Activated CD8-positive, alpha-beta T cell treated with anti-CD3 and anti-CD28 coated beads for 36 hours (primary cell): ENCODE measurements around the gene DNAJC1. TPM values are rescaled to one million over a fixed set of nuclear protein-coding genes. Genes with fewer than 3 reads are reported as not detected.
"Not testable (repeated sequence)": the region's sequence is repeated elsewhere in the genome, so short reads cannot be mapped to it uniquely, and the experiment has no call there.

Experiments
- ATAC-seq: fragments of 200-7000 bp; cut with Tn5 transposase; one replicate; pipeline ENCODE4 v1.10.0; 2021; ENCODE audit warnings: mild to moderate bottlenecking, moderate library complexity
- CTCF ChIA-PET: fragments of 350-600 bp; sonication (Branson Sonifier 250); formaldehyde crosslinking; loops from one replicate; lab custom pipeline; 2021; ENCODE audit warnings: antibody characterized with exemption; lab: Charles Lee
- POLR2A ChIA-PET: fragments of 350-600 bp; sonication (Branson Sonifier 250); formaldehyde crosslinking; loops from one replicate; lab custom pipeline; 2021; ENCODE audit warnings: antibody characterized with exemption; lab: Charles Lee
- DNase-seq: peaks from one replicate; pipeline ENCODE4 v3.0.0-alpha.2; 2020
- H3K27ac Mint-ChIP-seq: one replicate; pipeline ENCODE4 v1.8.0; 2021; ENCODE audit warnings: mild to moderate bottlenecking, mixed read lengths
- H3K27me3 Mint-ChIP-seq: one replicate; pipeline ENCODE4 v1.8.0; 2021; ENCODE audit warnings: mixed read lengths
- H3K36me3 Mint-ChIP-seq: one replicate; pipeline ENCODE4 v1.8.0; 2021; ENCODE audit warnings: low read depth, mixed read lengths
- H3K4me1 Mint-ChIP-seq: one replicate; pipeline ENCODE4 v1.8.0; 2021; ENCODE audit warnings: low read depth, mixed read lengths
- H3K4me3 Mint-ChIP-seq: one replicate; pipeline ENCODE4 v1.8.0; 2021; ENCODE audit warnings: mild to moderate bottlenecking, moderate library complexity, mixed read lengths
- H3K9me3 Mint-ChIP-seq: one replicate; pipeline ENCODE4 v1.8.0; 2021; ENCODE audit warnings: mixed read lengths
- intact Hi-C: fragments of 100-400 bp; cut with micrococcal nuclease; formaldehyde crosslinking; loops from one replicate; pipeline ENCODE4 v1.10.0; 2022
- total RNA-seq, 2 experiments: library from RNA; stranded (reverse); gene quantifications; one replicate each; pipeline ENCODE4 v1.2.3, GENCODE V29; 2021
- TF ChIP-seq, protein P1 (sequence below): fragments of 200-600 bp; IDR thresholded peaks from one replicate; pipeline ENCODE4 v1.8.0; 2022; ENCODE audit warnings: antibody characterized with exemption, mild to moderate bottlenecking

The DNAJC1 gene
- total RNA-seq, 2 experiments from 2014 or later, result 19.3 to 23.7 TPM

GRCh38 chr10:21873198-21873597, 130.3 kb downstream of the DNAJC1 start:
- Mint-ChIP-seq H3K4me3 (no peak overlapping the region), H3K9me3 (peaks cover 10% of the 10 kb centered on the region), H3K36me3 (peaks cover 40% of the 10 kb centered on the region), H3K27me3 (no peaks in the 10 kb centered on the region), H3K4me1 (no peaks in the 10 kb centered on the region), H3K27ac (no peak overlapping the region)
- POLR2A ChIA-PET, result no interaction called here
- intact Hi-C loops, result no loop called here
- CTCF ChIA-PET, result no interaction called here
- ATAC-seq, result no peak
- no peak for DNase-seq
- TF ChIP-seq, protein P1, sequence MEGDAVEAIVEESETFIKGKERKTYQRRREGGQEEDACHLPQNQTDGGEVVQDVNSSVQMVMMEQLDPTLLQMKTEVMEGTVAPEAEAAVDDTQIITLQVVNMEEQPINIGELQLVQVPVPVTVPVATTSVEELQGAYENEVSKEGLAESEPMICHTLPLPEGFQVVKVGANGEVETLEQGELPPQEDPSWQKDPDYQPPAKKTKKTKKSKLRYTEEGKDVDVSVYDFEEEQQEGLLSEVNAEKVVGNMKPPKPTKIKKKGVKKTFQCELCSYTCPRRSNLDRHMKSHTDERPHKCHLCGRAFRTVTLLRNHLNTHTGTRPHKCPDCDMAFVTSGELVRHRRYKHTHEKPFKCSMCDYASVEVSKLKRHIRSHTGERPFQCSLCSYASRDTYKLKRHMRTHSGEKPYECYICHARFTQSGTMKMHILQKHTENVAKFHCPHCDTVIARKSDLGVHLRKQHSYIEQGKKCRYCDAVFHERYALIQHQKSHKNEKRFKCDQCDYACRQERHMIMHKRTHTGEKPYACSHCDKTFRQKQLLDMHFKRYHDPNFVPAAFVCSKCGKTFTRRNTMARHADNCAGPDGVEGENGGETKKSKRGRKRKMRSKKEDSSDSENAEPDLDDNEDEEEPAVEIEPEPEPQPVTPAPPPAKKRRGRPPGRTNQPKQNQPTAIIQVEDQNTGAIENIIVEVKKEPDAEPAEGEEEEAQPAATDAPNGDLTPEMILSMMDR, result no peak

- DNase-seq, H3K27me3 Mint-ChIP-seq, CTCF ChIA-PET, H3K27ac Mint-ChIP-seq, ATAC-seq, H3K4me3 Mint-ChIP-seq, intact Hi-C loops, POLR2A ChIA-PET, H3K4me1 Mint-ChIP-seq: not testable (repeated sequence)
- Mint-ChIP-seq H3K36me3 (peaks cover 40% of the 10 kb centered on the region), H3K9me3 (peaks cover 10% of the 10 kb centered on the region)
These were observed 130.8 kb downstream of the DNAJC1 start for GRCh38 chr10:21872771-21873170.

GRCh38 chr10:21870849-21871248, 132.7 kb downstream of the DNAJC1 start:
- no peaks in the 10 kb centered on the region for H3K27me3 Mint-ChIP-seq
- intact Hi-C loops, result no loop called here

DNA sequence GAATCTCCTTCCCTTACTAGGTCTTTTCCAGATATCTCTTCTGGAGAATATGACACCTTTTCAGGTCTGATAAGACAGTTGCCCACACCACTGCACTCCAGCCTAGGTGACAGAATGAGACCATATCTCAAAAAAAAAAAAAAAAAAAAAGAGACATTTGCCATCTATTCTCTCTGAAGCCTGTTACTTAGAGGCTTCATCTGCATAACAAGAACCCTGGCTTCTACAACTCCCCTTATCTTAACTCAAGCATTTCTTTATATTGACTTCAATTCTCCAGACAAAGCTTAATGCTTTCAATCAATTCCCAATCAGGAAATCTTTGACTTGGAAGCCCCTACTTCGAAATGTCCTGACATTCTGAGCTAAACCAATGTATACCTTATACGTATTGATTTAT, 134.4 kb downstream of the DNAJC1 start:
- DNase-seq, intact Hi-C loops, H3K27ac Mint-ChIP-seq, ATAC-seq, POLR2A ChIA-PET, H3K27me3 Mint-ChIP-seq, H3K4me3 Mint-ChIP-seq, CTCF ChIA-PET, H3K4me1 Mint-ChIP-seq: not testable (repeated sequence)
- H3K36me3 Mint-ChIP-seq, result peaks cover 41% of the 10 kb centered on the region
- H3K9me3 Mint-ChIP-seq, result peaks cover 15% of the 10 kb centered on the region

More at GRCh38 chr10:21870849-21871248, 132.7 kb downstream of the DNAJC1 start:
- no peak for DNase-seq
- H3K27ac Mint-ChIP-seq, result no peak overlapping the region
- peaks cover 47% of the 10 kb centered on the region for H3K36me3 Mint-ChIP-seq
- POLR2A ChIA-PET, result no interaction called here
- ATAC-seq, result no peak
- TF ChIP-seq, protein P1, result no peak
- H3K4me1 Mint-ChIP-seq, result no peaks in the 10 kb centered on the region
- H3K4me3 Mint-ChIP-seq, result no peak overlapping the region
- peaks cover 17% of the 10 kb centered on the region for H3K9me3 Mint-ChIP-seq
- CTCF ChIA-PET, result no interaction called here

- ChIA-PET POLR2A (no interaction called here), CTCF (no interaction called here)
- DNase-seq (no peak), ATAC-seq (no peak)
- intact Hi-C loops, result no loop called here
- H3K36me3 Mint-ChIP-seq, result peaks cover 12% of the 10 kb centered on the region
- TF ChIP-seq, protein P1, result no peak
- no peaks in the 10 kb centered on the region for H3K9me3 Mint-ChIP-seq
- no peaks in the 10 kb centered on the region for H3K27me3 Mint-ChIP-seq
- H3K4me3 Mint-ChIP-seq, result no peak overlapping the region
- H3K4me1 Mint-ChIP-seq, result peaks cover 5% of the 10 kb centered on the region
- H3K27ac Mint-ChIP-seq, result no peak overlapping the region
These were observed 142.8 kb downstream of the DNAJC1 start for GRCh38 chr10:21860718-21861117.

DNA sequence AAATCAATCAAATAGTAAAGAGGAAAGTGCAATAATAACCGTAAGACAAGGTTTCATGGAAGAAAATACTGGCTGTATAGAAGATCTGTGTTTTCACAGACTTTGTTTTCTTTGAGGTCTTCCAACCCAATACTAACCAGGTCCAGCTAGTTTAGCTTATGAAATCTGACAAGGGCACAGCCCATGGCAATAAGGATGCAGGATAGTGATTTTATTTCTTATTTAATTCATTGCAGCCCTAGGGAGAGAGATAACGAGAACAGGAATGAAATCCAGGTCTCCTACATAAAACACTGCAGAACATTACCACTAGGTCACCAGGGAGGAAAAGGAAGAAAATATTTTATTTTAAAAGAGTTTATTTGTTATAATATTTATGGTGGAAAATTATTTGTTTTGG, 145.1 kb downstream of the DNAJC1 start:
- no peaks in the 10 kb centered on the region for H3K27me3 Mint-ChIP-seq
- H3K4me1 Mint-ChIP-seq, result peaks cover 5% of the 10 kb centered on the region
- no peak overlapping the region for H3K4me3 Mint-ChIP-seq
- ChIA-PET POLR2A (no interaction called here), CTCF (no interaction called here)
- TF ChIP-seq, protein P1, result no peak
- intact Hi-C loops, result no loop called here
- peaks cover 12% of the 10 kb centered on the region for H3K36me3 Mint-ChIP-seq
- no peaks in the 10 kb centered on the region for H3K9me3 Mint-ChIP-seq
- DNase-seq, result no peak
- no peak for ATAC-seq
- no peak overlapping the region for H3K27ac Mint-ChIP-seq
